ENCODE measurements around the gene BCL11A.

The BCL11A gene

DNA sequence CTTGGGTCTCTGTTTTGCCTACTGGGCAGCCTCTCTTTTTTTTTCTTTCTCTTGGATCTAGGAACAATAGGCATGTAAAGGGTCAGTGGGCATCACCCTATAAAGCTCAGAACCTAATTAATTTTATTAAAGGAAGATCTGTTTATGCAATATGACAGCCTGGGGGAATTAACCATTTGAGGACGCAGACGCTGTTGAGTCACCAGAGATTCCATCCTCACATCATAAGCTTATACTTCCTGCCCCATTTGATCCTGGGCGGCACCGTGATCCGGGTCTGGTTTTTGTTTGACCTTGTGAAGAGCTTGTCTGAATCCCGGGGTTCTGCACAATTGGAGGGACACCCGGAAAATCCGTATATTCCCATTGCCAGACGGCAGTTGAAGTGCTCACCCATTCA, 16.8 kb upstream of the BCL11A start:
- DNase-seq (ENCODE audit: low read depth, low spot score), result no peak
- TF ChIP-seq SUZ12 (IDR thresholded peaks at IDR 0.05; ENCODE audit: extremely low read depth, insufficient read depth, insufficient read length) (no peak), YY1 (IDR thresholded peaks at IDR 0.05; ENCODE audit: insufficient read depth, insufficient read length) (no peak), ZNF274 (IDR thresholded peaks at IDR 0.05; ENCODE audit: low read depth, low read length) (no peak)
- Histone ChIP-seq H3K27me3 (ENCODE audit: insufficient read depth, insufficient read length) (peaks cover 25% of the 10 kb centered on the region), H3K4me3 (ENCODE audit: insufficient read length, low read depth) (no peak overlapping the region), H3K36me3 (ENCODE audit: insufficient read depth, insufficient read length, low read length) (no peaks in the 10 kb centered on the region), H3K4me1 (ENCODE audit: insufficient read depth, insufficient read length) (no peaks in the 10 kb centered on the region), H3K9me3 (ENCODE audit: insufficient read depth, low read length) (no peaks in the 10 kb centered on the region), H3K9ac (ENCODE audit: insufficient read length, low read depth) (no peak overlapping the region)

- Histone ChIP-seq H3K27me3 (ENCODE audit: insufficient read depth, insufficient read length) (peaks cover 25% of the 10 kb centered on the region), H3K4me3 (ENCODE audit: insufficient read length, low read depth) (peak overlapping the region; percentile 34)
- no peak for DNase-seq (ENCODE audit: low read depth, low spot score)
These were observed 16.2 kb upstream of the BCL11A start for GRCh38 chr2:60569680-60570111.

GRCh38 chr2:60567919-60568768, 14.7 kb upstream of the BCL11A start:
- Histone ChIP-seq H3K9me3 (ENCODE audit: insufficient read depth, low read length) (no peaks in the 10 kb centered on the region), H3K27me3 (ENCODE audit: insufficient read depth, insufficient read length) (peaks cover 25% of the 10 kb centered on the region), H3K4me3 (ENCODE audit: insufficient read length, low read depth) (no peak overlapping the region), H3K4me1 (ENCODE audit: insufficient read depth, insufficient read length) (no peaks in the 10 kb centered on the region), H3K36me3 (ENCODE audit: insufficient read depth, insufficient read length, low read length) (no peaks in the 10 kb centered on the region), H3K9ac (ENCODE audit: insufficient read length, low read depth) (no peak overlapping the region)
- TF ChIP-seq YY1 (IDR thresholded peaks at IDR 0.05; ENCODE audit: insufficient read depth, insufficient read length) (no peak), SUZ12 (IDR thresholded peaks at IDR 0.05; ENCODE audit: extremely low read depth, insufficient read depth, insufficient read length) (no peak), ZNF274 (IDR thresholded peaks at IDR 0.05; ENCODE audit: low read depth, low read length) (no peak)
- DNase-seq (ENCODE audit: low read depth, low spot score), result no peak

More at GRCh38 chr2:60569680-60570111, 16.2 kb upstream of the BCL11A start:
- H3K9ac ChIP-seq (ENCODE audit: insufficient read length, low read depth), result no peak overlapping the region
- H3K4me1 ChIP-seq (ENCODE audit: insufficient read depth, insufficient read length), result no peaks in the 10 kb centered on the region
- TF ChIP-seq YY1 (IDR thresholded peaks at IDR 0.05; ENCODE audit: insufficient read depth, insufficient read length), result no peak
- TF ChIP-seq SUZ12 (IDR thresholded peaks at IDR 0.05; ENCODE audit: extremely low read depth, insufficient read depth, insufficient read length), result no peak
- no peak for TF ChIP-seq ZNF274 (IDR thresholded peaks at IDR 0.05; ENCODE audit: low read depth, low read length)
- H3K36me3 ChIP-seq (ENCODE audit: insufficient read depth, insufficient read length, low read length), result no peaks in the 10 kb centered on the region
- H3K9me3 ChIP-seq (ENCODE audit: insufficient read depth, low read length), result no peaks in the 10 kb centered on the region

DNA sequence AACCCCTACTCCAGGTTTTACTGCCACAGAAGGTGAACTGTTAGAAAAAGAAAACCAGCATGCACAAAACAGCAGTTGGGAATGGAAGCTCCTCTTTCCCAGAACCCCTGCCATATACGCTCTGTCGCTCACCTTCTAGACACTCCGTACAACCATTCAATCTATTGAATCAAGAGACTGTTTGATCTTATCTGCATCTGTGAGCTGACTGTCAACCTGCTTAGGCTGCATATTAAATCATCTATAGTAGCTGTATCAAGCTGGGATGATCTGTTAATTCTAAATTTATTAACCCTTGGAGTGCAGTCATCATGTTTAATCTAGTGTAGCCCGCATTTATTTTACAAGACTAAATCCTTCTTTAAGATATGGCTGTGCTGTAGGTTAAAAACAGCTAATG, 13.6 kb upstream of the BCL11A start:
- no peaks in the 10 kb centered on the region for H3K36me3 ChIP-seq (ENCODE audit: insufficient read depth, insufficient read length, low read length)
- no peak for DNase-seq (ENCODE audit: low read depth, low spot score)
- TF ChIP-seq YY1 (IDR thresholded peaks at IDR 0.05; ENCODE audit: insufficient read depth, insufficient read length), result no peak
- no peak overlapping the region for H3K9ac ChIP-seq (ENCODE audit: insufficient read length, low read depth)
- H3K27me3 ChIP-seq (ENCODE audit: insufficient read depth, insufficient read length), result peaks cover 25% of the 10 kb centered on the region
- H3K4me1 ChIP-seq (ENCODE audit: insufficient read depth, insufficient read length), result no peaks in the 10 kb centered on the region
- H3K9me3 ChIP-seq (ENCODE audit: insufficient read depth, low read length), result no peaks in the 10 kb centered on the region
- H3K4me3 ChIP-seq (ENCODE audit: insufficient read length, low read depth), result no peak overlapping the region

- H3K27me3 ChIP-seq (ENCODE audit: insufficient read depth, insufficient read length), result peaks cover 21% of the 10 kb centered on the region
- H3K4me1 ChIP-seq (ENCODE audit: insufficient read depth, insufficient read length), result no peaks in the 10 kb centered on the region
- no peak overlapping the region for H3K4me3 ChIP-seq (ENCODE audit: insufficient read length, low read depth)
- H3K9ac ChIP-seq (ENCODE audit: insufficient read length, low read depth), result no peak overlapping the region
- H3K9me3 ChIP-seq (ENCODE audit: insufficient read depth, low read length), result no peaks in the 10 kb centered on the region
- H3K36me3 ChIP-seq (ENCODE audit: insufficient read depth, insufficient read length, low read length), result no peaks in the 10 kb centered on the region
- DNase-seq (ENCODE audit: low read depth, low spot score), result no peak
- TF ChIP-seq SUZ12 (IDR thresholded peaks at IDR 0.05; ENCODE audit: extremely low read depth, insufficient read depth, insufficient read length), result no peak
- no peak for TF ChIP-seq ZNF274 (IDR thresholded peaks at IDR 0.05; ENCODE audit: low read depth, low read length)
- no peak for TF ChIP-seq YY1 (IDR thresholded peaks at IDR 0.05; ENCODE audit: insufficient read depth, insufficient read length)
These were observed 12.0 kb upstream of the BCL11A start for GRCh38 chr2:60565472-60565871.

DNA sequence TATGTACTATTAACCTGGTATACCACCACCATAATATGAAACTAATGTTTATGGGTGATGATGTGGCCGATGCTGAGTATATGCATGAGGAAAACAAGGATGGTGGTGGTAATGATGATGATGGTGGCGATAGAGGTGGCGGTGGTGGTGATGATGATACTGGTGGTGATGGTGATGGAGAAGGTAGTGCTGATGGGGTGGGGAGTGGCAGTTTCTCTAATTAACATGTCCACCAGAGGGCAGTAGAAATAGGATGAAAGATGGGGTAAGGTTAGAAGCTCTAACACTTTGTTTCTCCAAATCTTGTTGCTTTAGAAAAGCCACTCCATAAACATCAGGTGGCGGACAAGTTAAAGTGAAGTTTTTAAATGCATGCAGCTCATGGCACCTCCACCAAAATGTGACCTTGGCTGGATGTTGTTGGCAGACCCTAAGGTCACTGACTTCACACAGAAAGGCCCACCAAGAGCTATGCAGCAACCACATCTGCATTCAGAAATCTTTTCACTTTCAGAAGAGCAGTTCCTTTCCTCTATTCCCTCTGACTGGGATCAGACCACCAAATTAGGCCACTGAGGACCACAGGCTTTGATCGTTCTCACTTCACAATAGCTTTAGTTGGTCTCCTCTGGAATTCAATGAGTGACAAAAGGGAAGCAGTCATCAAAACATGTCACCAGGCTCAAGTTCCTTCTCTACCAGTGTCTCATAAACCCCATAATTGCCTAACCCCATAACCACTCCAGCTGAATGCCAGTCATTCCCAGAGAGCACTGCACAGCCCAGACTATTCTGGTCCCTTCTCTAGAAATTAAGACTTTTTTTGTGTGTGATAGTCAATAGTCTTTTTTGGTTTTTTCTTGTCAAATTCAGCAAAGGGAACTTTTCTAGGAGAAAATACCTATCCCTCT, 7.5 kb upstream of the BCL11A start:
- Histone ChIP-seq H3K9me3 (ENCODE audit: insufficient read depth, low read length) (no peaks in the 10 kb centered on the region), H3K36me3 (ENCODE audit: insufficient read depth, insufficient read length, low read length) (no peaks in the 10 kb centered on the region), H3K4me3 (ENCODE audit: insufficient read length, low read depth) (no peak overlapping the region), H3K9ac (ENCODE audit: insufficient read length, low read depth) (no peak overlapping the region), H3K4me1 (ENCODE audit: insufficient read depth, insufficient read length) (no peaks in the 10 kb centered on the region), H3K27me3 (ENCODE audit: insufficient read depth, insufficient read length) (no peaks in the 10 kb centered on the region)
- TF ChIP-seq SUZ12 (IDR thresholded peaks at IDR 0.05; ENCODE audit: extremely low read depth, insufficient read depth, insufficient read length) (no peak), ZNF274 (IDR thresholded peaks at IDR 0.05; ENCODE audit: low read depth, low read length) (no peak), YY1 (IDR thresholded peaks at IDR 0.05; ENCODE audit: insufficient read depth, insufficient read length) (no peak)
- no peak for DNase-seq (ENCODE audit: low read depth, low spot score)

DNA sequence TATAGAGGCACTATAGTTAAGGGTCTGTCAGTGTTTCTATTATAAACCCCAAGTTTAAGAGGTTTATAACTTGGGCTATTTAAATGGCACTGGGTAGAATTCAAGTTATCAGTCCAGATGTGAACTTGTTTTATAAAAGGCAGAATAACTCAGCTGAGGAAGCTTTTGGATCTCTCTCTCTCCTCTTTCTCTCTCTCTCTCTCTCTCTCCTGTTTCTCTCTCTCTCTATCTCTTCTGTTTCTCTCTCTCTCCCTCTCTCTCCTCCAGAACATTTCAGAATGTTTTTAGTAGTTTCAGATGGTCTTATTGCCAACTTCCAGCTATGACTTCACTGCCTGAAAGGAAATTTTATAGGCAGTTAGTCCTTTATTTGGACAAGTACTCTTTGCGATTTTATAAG, 6.4 kb upstream of the BCL11A start:
- no peaks in the 10 kb centered on the region for H3K27me3 ChIP-seq (ENCODE audit: insufficient read depth, insufficient read length)
- no peak overlapping the region for H3K4me3 ChIP-seq (ENCODE audit: insufficient read length, low read depth)
- H3K4me1 ChIP-seq (ENCODE audit: insufficient read depth, insufficient read length), result no peaks in the 10 kb centered on the region
- no peaks in the 10 kb centered on the region for H3K36me3 ChIP-seq (ENCODE audit: insufficient read depth, insufficient read length, low read length)
- no peaks in the 10 kb centered on the region for H3K9me3 ChIP-seq (ENCODE audit: insufficient read depth, low read length)
- TF ChIP-seq SUZ12 (IDR thresholded peaks at IDR 0.05; ENCODE audit: extremely low read depth, insufficient read depth, insufficient read length) (no peak), ZNF274 (IDR thresholded peaks at IDR 0.05; ENCODE audit: low read depth, low read length) (no peak), YY1 (IDR thresholded peaks at IDR 0.05; ENCODE audit: insufficient read depth, insufficient read length) (no peak)
- no peak for DNase-seq (ENCODE audit: low read depth, low spot score)
- H3K9ac ChIP-seq (ENCODE audit: insufficient read length, low read depth), result no peak overlapping the region
